PC-9 (cell line): Measurements from ENCODE around the gene RNF130. TPM values are rescaled to one million over a fixed set of nuclear protein-coding genes. Genes with fewer than 3 reads are reported as not detected.

Experiments
- BruUV-seq: library from RNA; stranded (reverse); fragments of 400-500 nt; replicated peaks from 2 replicates; lab custom pipeline; 2021; lab: Mats Ljungman, UMichigan
- CTCF ChIA-PET: fragments of 300-600 bp; sonication (Branson Sonifier 250); formaldehyde crosslinking; loops from one replicate; lab custom pipeline; 2022; ENCODE audit warnings: antibody characterized with exemption; lab: Charles Lee
- POLR2A ChIA-PET: fragments of 300-600 bp; sonication (Branson Sonifier 250); formaldehyde crosslinking; loops from one replicate; lab custom pipeline; 2022; ENCODE audit warnings: antibody characterized with exemption; ENCODE audit not compliant: unreplicated experiment; lab: Charles Lee
- DNase-seq, 2 experiments: peaks; one replicate each; pipeline versions ENCODE4 v3.0.0 to v3.0.0-alpha.2; 2015 to 2022; ENCODE audit warnings: mixed read lengths in 1 of 2
- H2AFZ ChIP-seq: fragments of 200-600 bp; sonication (generic); 2 replicates; pipeline ENCODE4 v1.8.1; 2017; ENCODE audit warnings: antibody characterized with exemption
- H3F3A ChIP-seq: fragments of 200-600 bp; sonication (generic); 2 replicates; pipeline ENCODE4 v1.8.1; 2017; ENCODE audit warnings: antibody characterized with exemption, mild to moderate bottlenecking, low read depth; ENCODE audit not compliant: insufficient read depth
- H3K27ac ChIP-seq: fragments of 200-600 bp; sonication (generic); 2 replicates; pipeline ENCODE4 v1.6.1; 2016; ENCODE audit warnings: mixed run types
- H3K27me3 ChIP-seq: fragments of 200-600 bp; sonication (generic); 2 replicates; pipeline ENCODE4 v1.6.1; 2016; ENCODE audit warnings: low read depth, mixed run types; ENCODE audit not compliant: insufficient read depth
- H3K36me3 ChIP-seq: fragments of 200-600 bp; sonication (generic); 2 replicates; pipeline ENCODE4 v1.6.1; 2016; ENCODE audit warnings: low read depth, mixed run types
- H3K4me1 ChIP-seq: fragments of 200-600 bp; sonication (generic); replicated peaks from 2 replicates; pipeline ENCODE4 v1.6.1; 2016; ENCODE audit warnings: mixed run types; ENCODE audit not compliant: insufficient read depth
- H3K4me2 ChIP-seq: fragments of 200-600 bp; sonication (generic); 2 replicates; pipeline ENCODE4 v1.6.1; 2017; ENCODE audit warnings: mixed run types
- H3K4me3 ChIP-seq: fragments of 200-600 bp; sonication (generic); 2 replicates; pipeline ENCODE4 v1.6.1; 2016; ENCODE audit warnings: mixed run types
- H3K79me2 ChIP-seq: fragments of 200-600 bp; sonication (generic); 2 replicates; pipeline ENCODE4 v1.6.1; 2017; ENCODE audit warnings: low read depth, mixed run types
- H3K9me2 ChIP-seq: fragments of 200-600 bp; sonication (generic); 2 replicates; pipeline ENCODE4 v1.8.1; 2017; ENCODE audit warnings: mild to moderate bottlenecking; ENCODE audit not compliant: insufficient read depth
- H3K9me3 ChIP-seq: fragments of 200-600 bp; sonication (generic); 2 replicates; pipeline ENCODE4 v1.8.1; 2016; ENCODE audit warnings: low read depth; ENCODE audit not compliant: insufficient read depth
- H4K20me1 ChIP-seq: fragments of 200-600 bp; sonication (generic); 2 replicates; pipeline ENCODE4 v1.8.1; 2017; ENCODE audit not compliant: insufficient read depth
- CTCF ChIP-seq: fragments of 200-600 bp; sonication (generic); conservative IDR thresholded peaks from 2 replicates; pipeline ENCODE4 v1.6.1; 2017; ENCODE audit warnings: mixed run types, antibody characterized with exemption, mild to moderate bottlenecking, moderate library complexity
- EZH2 ChIP-seq: fragments of 200-600 bp; sonication (generic); IDR thresholded peaks from 2 replicates; pipeline ENCODE4 v1.8.0; 2017; ENCODE audit warnings: antibody characterized with exemption, low read depth
- intact Hi-C: fragments of 100-400 bp; cut with micrococcal nuclease; formaldehyde crosslinking; loops from one replicate; pipeline ENCODE4 v1.10.0; 2022; ENCODE audit not compliant: unreplicated experiment
- total RNA-seq: library from RNA; stranded (reverse); gene quantifications from 2 replicates; pipeline ENCODE4 v1.2.3, GENCODE V29; 2021

Gene RNF130
- total RNA-seq, 1 experiment from 2014 or later = 49.6 TPM

DNA sequence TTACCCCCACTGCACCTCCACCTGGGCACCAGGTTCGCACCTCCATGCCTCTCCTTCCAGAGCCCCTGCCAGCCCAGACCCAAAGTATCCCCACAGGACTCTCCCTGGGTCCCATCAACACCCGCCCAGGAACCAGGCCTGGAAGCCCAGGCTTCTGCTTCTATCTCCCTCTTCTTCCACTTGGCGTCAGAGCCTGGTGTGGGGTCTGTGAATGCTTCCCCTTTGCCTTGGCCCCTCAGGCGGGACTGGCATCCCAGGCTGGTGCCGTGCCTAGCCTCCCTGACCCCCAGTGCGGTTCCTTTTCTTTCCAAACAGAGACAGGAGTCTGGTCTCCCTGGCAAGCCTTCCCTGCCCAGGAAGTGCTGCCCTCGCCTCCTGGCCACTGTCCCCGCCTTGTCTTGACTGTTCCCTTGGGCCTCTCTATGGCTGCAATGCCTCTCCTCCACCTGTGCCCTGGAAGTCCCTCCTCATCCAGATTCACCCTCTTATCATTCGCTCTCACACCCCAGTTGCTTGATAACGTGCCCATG lies 156.1 kb downstream of the RNF130 start:
- H4K20me1 ChIP-seq = no peaks in the 10 kb centered on the region
- no peaks in the 10 kb centered on the region for H3K79me2 ChIP-seq
- DNase-seq = no peak
- no peaks in the 10 kb centered on the region for H3K9me3 ChIP-seq
- H3K9me2 ChIP-seq = no peaks in the 10 kb centered on the region
- no TSS peak for BruUV-seq
- H3K27ac ChIP-seq = no peak overlapping the region
- no peak overlapping the region for H3K4me3 ChIP-seq
- H3K4me2 ChIP-seq = no peak overlapping the region
- POLR2A ChIA-PET = no interaction called here
- H3K4me1 ChIP-seq = peaks cover 21% of the 10 kb centered on the region
- H2AFZ ChIP-seq = no peak overlapping the region
- no peak for TF ChIP-seq CTCF
- no peak for TF ChIP-seq EZH2
- CTCF ChIA-PET = no interaction called here
- H3K27me3 ChIP-seq = no peaks in the 10 kb centered on the region
- intact Hi-C loops = no loop called here
- no peaks in the 10 kb centered on the region for H3K36me3 ChIP-seq
- H3F3A ChIP-seq = peaks cover 16% of the 10 kb centered on the region

- H3K4me3 ChIP-seq = peak overlapping the region; percentile 35; the same call in 1 of the 2 replicates
- peak overlapping the region; percentile 87 for H3K27ac ChIP-seq
- no peaks in the 10 kb centered on the region for H3K9me2 ChIP-seq
- POLR2A ChIA-PET = interaction anchor here (0.5 to 0.7 kb wide), 9 partner anchors 35 to 557 kb away, joined by 3 to 17 read pairs (median 4); no protein-coding TSS in a partner anchor
- peak overlapping the region; percentile 79 for H3K4me2 ChIP-seq
- H2AFZ ChIP-seq = peak overlapping the region; percentile 87
- no TSS peak for BruUV-seq
- H3K4me1 ChIP-seq = peaks cover 21% of the 10 kb centered on the region
- CTCF ChIA-PET = no interaction called here
- H3K9me3 ChIP-seq = no peaks in the 10 kb centered on the region
- intact Hi-C loops = loop anchor here (5.0 kb wide), 1 partner anchor 158 kb away; the partner anchor contains the start of gene RNF130
- H3K79me2 ChIP-seq = no peaks in the 10 kb centered on the region
- H3F3A ChIP-seq = peaks cover 16% of the 10 kb centered on the region
- TF ChIP-seq EZH2 (no peak), CTCF (no peak)
- no peaks in the 10 kb centered on the region for H4K20me1 ChIP-seq
- H3K36me3 ChIP-seq = no peaks in the 10 kb centered on the region
- no peaks in the 10 kb centered on the region for H3K27me3 ChIP-seq
- peak; percentile 78 to 98 for DNase-seq
Observed at GRCh38 chr5:179914032-179914755, 157.4 kb downstream of the RNF130 start.

GRCh38 chr5:179913461-179913860 lies 158.1 kb downstream of the RNF130 start:
- Histone ChIP-seq H3F3A (peaks cover 16% of the 10 kb centered on the region), H3K4me3 (peak overlapping the region; percentile 34; the same call in 1 of the 2 replicates), H4K20me1 (no peaks in the 10 kb centered on the region), H2AFZ (peak overlapping the region; percentile 87; the same call in 1 of the 2 replicates), H3K36me3 (no peaks in the 10 kb centered on the region), H3K27ac (peak overlapping the region; percentile 87), H3K9me2 (no peaks in the 10 kb centered on the region), H3K27me3 (no peaks in the 10 kb centered on the region), H3K79me2 (no peaks in the 10 kb centered on the region), H3K4me2 (peak overlapping the region; percentile 79), H3K9me3 (no peaks in the 10 kb centered on the region), H3K4me1 (peaks cover 21% of the 10 kb centered on the region)
- CTCF ChIA-PET = interaction anchor here (0.6 kb wide), 1 partner anchor 87 kb away, joined by 3 read pairs; no protein-coding TSS in a partner anchor
- BruUV-seq = no TSS peak
- intact Hi-C loops = loop anchor here (5.0 kb wide), 1 partner anchor 159 kb away; the partner anchor contains the start of gene RNF130
- TF ChIP-seq EZH2 (no peak), CTCF (no peak)
- POLR2A ChIA-PET = interaction anchor here (0.6 to 0.7 kb wide), 3 partner anchors 102 to 579 kb away, joined by 4 to 17 read pairs (median 6); no protein-coding TSS in a partner anchor
- DNase-seq = no peak
